Smooth muscle cell (in vitro differentiated cells): ENCODE data around the gene FAH. TPM values are rescaled to one million over a fixed set of nuclear protein-coding genes. Genes with fewer than 3 reads are reported as not detected.

Experiments
- DNase-seq: peaks from one replicate; lab custom pipeline; 2025; ENCODE audit not compliant: unreplicated experiment; lab: John Stamatoyannopoulos, UW
- H2AFZ ChIP-seq: fragments of 200-600 bp; sonication (generic); 2 replicates; pipeline ENCODE4 v1.6.0; 2016; ENCODE audit warnings: antibody characterized with exemption, low read depth, mild to moderate bottlenecking
- H3F3A ChIP-seq: fragments of 200-600 bp; sonication (generic); 2 replicates; pipeline ENCODE4 v1.6.0; 2017; ENCODE audit warnings: antibody characterized with exemption, low read depth
- H3K27ac ChIP-seq: fragments of 200-600 bp; sonication (generic); 2 replicates; pipeline ENCODE4 v1.5.1; 2016; ENCODE audit warnings: low read depth, mild to moderate bottlenecking
- H3K27me3 ChIP-seq: fragments of 200-600 bp; sonication (generic); 2 replicates; pipeline ENCODE4 v1.6.1; 2016; ENCODE audit warnings: low read depth, mild to moderate bottlenecking
- H3K36me3 ChIP-seq: fragments of 200-600 bp; sonication (generic); 2 replicates; pipeline ENCODE4 v1.5.1; 2016; ENCODE audit warnings: low read depth
- H3K4me1 ChIP-seq: fragments of 200-600 bp; sonication (generic); 2 replicates; pipeline ENCODE4 v1.5.1; 2016; ENCODE audit warnings: low read depth
- H3K4me2 ChIP-seq: fragments of 200-600 bp; sonication (generic); 2 replicates; pipeline ENCODE4 v1.6.0; 2016; ENCODE audit warnings: mild to moderate bottlenecking
- H3K4me3 ChIP-seq: fragments of 200-600 bp; sonication (generic); 2 replicates; pipeline ENCODE4 v1.5.1; 2016; ENCODE audit warnings: mild to moderate bottlenecking
- H3K79me2 ChIP-seq: fragments of 200-600 bp; sonication (generic); 2 replicates; pipeline ENCODE4 v1.6.0; 2016; ENCODE audit warnings: low read depth, mild to moderate bottlenecking
- H3K9ac ChIP-seq: fragments of 200-600 bp; sonication (generic); 2 replicates; pipeline ENCODE4 v1.6.0; 2016; ENCODE audit warnings: low read depth
- H3K9me3 ChIP-seq: fragments of 200-600 bp; sonication (generic); replicated peaks from 2 replicates; pipeline ENCODE4 v1.5.1; 2016; ENCODE audit warnings: low read depth
- H4K20me1 ChIP-seq: fragments of 200-600 bp; sonication (generic); 2 replicates; pipeline ENCODE4 v1.6.0; 2016; ENCODE audit warnings: low read depth
- CTCF ChIP-seq: fragments of 200-600 bp; sonication (generic); IDR thresholded peaks from 2 replicates; pipeline ENCODE4 v1.5.1; 2017; ENCODE audit warnings: borderline replicate concordance, mild to moderate bottlenecking, antibody characterized with exemption; ENCODE audit not compliant: insufficient read depth, poor library complexity, severe bottlenecking
- WGBS: methylation state at CpG from one replicate; pipeline ENCODE4 v1.1.7; 2016; ENCODE audit warnings: low lambda C conversion rate; 5-methylcytosine and 5-hydroxymethylcytosine counted together
- polyA plus RNA-seq: library from polyadenylated mRNA; unstranded; fragments of >200 nt; fragmentation: Nextera tagmentation; extraction: Ambion mirVana; gene quantifications from 2 replicates; pipeline ENCODE4 v1.2.1, GENCODE V29; 2016
- total RNA-seq: library from RNA; depleted of rRNA; stranded (reverse); fragments of >200 nt; gene quantifications from 2 replicates; pipeline ENCODE4 v1.2.3, GENCODE V29; 2014

The FAH gene
- total and polyA plus RNA-seq, 2 experiments from 2014 or later: 18.3 to 36.7 TPM

GRCh38 chr15:80202641-80203360 lies 50.0 kb downstream of the FAH start:
- 62% methylated on average over 9 of the region's 9 CpGs for WGBS
- H3K4me2 ChIP-seq: no peak overlapping the region
- peaks cover 5% of the 10 kb centered on the region for H3K27me3 ChIP-seq
- no peaks in the 10 kb centered on the region for H3K4me1 ChIP-seq
- TF ChIP-seq CTCF: no peak
- no peak for DNase-seq
- no peaks in the 10 kb centered on the region for H3K9me3 ChIP-seq
- H3K27ac ChIP-seq: no peak overlapping the region
- no peaks in the 10 kb centered on the region for H3F3A ChIP-seq
- no peaks in the 10 kb centered on the region for H3K79me2 ChIP-seq
- no peaks in the 10 kb centered on the region for H3K36me3 ChIP-seq
- H3K9ac ChIP-seq: no peak overlapping the region
- H4K20me1 ChIP-seq: no peaks in the 10 kb centered on the region
- no peak overlapping the region for H2AFZ ChIP-seq
- H3K4me3 ChIP-seq: no peak overlapping the region

- no peak overlapping the region for H3K4me2 ChIP-seq
- H3K4me1 ChIP-seq: no peaks in the 10 kb centered on the region
- no peaks in the 10 kb centered on the region for H3F3A ChIP-seq
- H4K20me1 ChIP-seq: no peaks in the 10 kb centered on the region
- no peak for TF ChIP-seq CTCF
- H3K4me3 ChIP-seq: no peak overlapping the region
- H3K27me3 ChIP-seq: peaks cover 2% of the 10 kb centered on the region
- no peaks in the 10 kb centered on the region for H3K79me2 ChIP-seq
- no peaks in the 10 kb centered on the region for H3K9me3 ChIP-seq
- WGBS: 84% methylated on average over 10 of the region's 10 CpGs
- no peaks in the 10 kb centered on the region for H3K36me3 ChIP-seq
- no peak overlapping the region for H3K9ac ChIP-seq
- H3K27ac ChIP-seq: no peak overlapping the region
- DNase-seq: no peak
- no peak overlapping the region for H2AFZ ChIP-seq
Measured at GRCh38 chr15:80203361-80203885, 50.6 kb downstream of the FAH start.

GRCh38 chr15:80204231-80204630 lies 51.4 kb downstream of the FAH start:
- Histone ChIP-seq H3K4me1 (no peaks in the 10 kb centered on the region), H4K20me1 (no peaks in the 10 kb centered on the region), H3K79me2 (no peaks in the 10 kb centered on the region), H3K4me2 (no peak overlapping the region), H3K27ac (no peak overlapping the region), H3K9me3 (no peaks in the 10 kb centered on the region), H3K27me3 (no peaks in the 10 kb centered on the region), H3K4me3 (no peak overlapping the region), H2AFZ (no peak overlapping the region), H3K36me3 (no peaks in the 10 kb centered on the region), H3F3A (no peaks in the 10 kb centered on the region), H3K9ac (no peak overlapping the region)
- WGBS: 93% methylated on average over 4 of the region's 4 CpGs
- TF ChIP-seq CTCF: no peak
- no peak for DNase-seq

- H3K4me3 ChIP-seq: no peak overlapping the region
- H3K27me3 ChIP-seq: no peaks in the 10 kb centered on the region
- H3K4me2 ChIP-seq: no peak overlapping the region
- H3K27ac ChIP-seq: no peak overlapping the region
- WGBS: 84% methylated on average over 3 of the region's 3 CpGs
- no peak overlapping the region for H2AFZ ChIP-seq
- no peaks in the 10 kb centered on the region for H3K4me1 ChIP-seq
- TF ChIP-seq CTCF: no peak
- H3K9me3 ChIP-seq: no peaks in the 10 kb centered on the region
- no peaks in the 10 kb centered on the region for H4K20me1 ChIP-seq
- H3K79me2 ChIP-seq: no peaks in the 10 kb centered on the region
- H3F3A ChIP-seq: no peaks in the 10 kb centered on the region
- DNase-seq: no peak
- no peaks in the 10 kb centered on the region for H3K36me3 ChIP-seq
- no peak overlapping the region for H3K9ac ChIP-seq
Measured at GRCh38 chr15:80207887-80208286, 55.1 kb downstream of the FAH start.
